CMK (cell line): Measurements from ENCODE around the gene RC3H2.
A peak's percentile ranks its signal among the peaks of the same experiment; 100 is the strongest.
"Not testable (repeated sequence)": the region's sequence is repeated elsewhere in the genome, so short reads cannot be mapped to it uniquely, and the experiment has no call there.

Source experiments
- DNase-seq: peaks from one replicate; pipeline ENCODE4 v3.0.0-alpha.2; 2010; ENCODE audit warnings: low read depth

The RC3H2 gene

DNA sequence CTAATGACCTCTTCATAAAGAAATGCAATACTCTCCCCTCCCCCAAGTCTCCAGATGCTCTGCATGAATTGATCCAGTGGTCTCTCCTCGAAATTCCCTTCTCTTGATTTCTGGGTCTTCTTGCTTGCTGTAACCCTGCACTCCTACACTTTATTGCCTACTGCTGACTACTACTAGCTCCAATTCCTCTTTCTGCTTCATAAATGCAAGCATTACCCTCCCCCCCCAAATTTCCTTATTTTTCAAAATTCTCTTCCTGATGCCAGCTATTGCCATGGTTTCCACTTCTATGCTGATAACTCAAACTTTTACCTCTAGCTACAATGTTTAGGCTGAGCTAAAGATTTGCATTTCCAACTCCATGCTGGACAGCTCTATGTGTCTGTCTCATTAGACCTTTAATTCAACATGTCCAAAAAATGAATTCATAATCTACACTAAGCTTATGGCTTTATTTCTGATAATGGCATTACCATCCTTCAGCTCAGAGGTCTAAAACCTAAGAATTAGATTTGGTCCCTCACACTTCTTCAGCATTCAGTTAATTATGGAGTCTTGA, 24.7 kb upstream of the RC3H2 start:
- DNase-seq: no peak

DNA sequence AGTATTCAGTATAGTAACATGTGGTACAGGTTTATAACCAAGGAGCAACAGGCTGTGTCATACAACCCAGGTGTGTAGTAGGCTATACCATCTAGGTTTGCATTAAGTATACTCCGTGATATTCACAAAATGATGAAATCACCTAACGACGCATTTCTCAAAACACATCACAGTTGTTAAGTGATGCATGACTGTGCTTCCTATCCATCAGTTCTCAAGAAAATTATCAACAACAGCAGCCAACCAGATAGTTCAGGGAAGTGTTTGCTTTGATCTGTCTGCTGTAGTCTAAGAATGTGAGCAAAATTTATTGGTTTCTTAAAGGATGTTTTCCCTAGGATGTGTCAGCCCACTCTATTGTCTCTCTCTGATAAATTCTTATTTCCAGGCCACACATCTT, 18.8 kb upstream of the RC3H2 start:
- DNase-seq: no peak

DNA sequence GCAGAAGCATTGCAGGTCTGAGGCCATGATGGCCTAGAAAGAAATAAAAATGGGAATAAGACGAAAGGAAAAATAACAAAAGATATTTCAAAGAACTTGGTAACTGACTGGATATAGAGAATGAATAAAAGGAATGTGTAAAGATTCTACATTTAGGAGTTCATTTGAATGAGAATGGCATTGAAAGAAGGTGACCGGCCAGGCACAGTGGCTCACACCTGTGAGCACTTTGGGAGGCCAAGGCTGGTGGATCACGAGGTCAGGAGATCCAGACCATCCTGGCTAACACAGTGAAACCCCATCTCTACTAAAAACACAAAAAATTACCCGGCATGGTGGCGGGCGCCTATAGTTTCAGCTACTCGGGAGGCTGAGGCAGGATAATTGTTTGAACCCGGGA, 17.6 kb upstream of the RC3H2 start:
- DNase-seq: no peak

DNA sequence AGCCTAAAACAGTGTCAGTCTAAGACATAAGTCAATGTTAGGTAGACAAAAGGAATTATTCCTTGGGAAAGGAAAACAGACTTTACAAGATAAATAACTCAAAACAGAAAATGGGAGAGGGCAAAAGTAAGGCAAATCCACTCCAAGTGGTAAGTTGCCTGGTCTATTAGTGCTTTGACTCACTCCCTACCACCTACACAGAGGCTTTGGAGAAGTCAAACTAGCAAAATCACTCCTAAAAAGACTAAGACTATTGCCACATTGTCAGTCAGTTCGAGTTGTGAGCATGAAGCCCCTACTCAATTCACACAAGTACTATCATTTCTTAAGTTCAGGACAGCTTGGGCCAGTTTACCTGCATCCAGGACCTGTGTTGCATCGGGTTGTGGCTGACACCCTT, 13.2 kb upstream of the RC3H2 start:
- DNase-seq: no peak

DNA sequence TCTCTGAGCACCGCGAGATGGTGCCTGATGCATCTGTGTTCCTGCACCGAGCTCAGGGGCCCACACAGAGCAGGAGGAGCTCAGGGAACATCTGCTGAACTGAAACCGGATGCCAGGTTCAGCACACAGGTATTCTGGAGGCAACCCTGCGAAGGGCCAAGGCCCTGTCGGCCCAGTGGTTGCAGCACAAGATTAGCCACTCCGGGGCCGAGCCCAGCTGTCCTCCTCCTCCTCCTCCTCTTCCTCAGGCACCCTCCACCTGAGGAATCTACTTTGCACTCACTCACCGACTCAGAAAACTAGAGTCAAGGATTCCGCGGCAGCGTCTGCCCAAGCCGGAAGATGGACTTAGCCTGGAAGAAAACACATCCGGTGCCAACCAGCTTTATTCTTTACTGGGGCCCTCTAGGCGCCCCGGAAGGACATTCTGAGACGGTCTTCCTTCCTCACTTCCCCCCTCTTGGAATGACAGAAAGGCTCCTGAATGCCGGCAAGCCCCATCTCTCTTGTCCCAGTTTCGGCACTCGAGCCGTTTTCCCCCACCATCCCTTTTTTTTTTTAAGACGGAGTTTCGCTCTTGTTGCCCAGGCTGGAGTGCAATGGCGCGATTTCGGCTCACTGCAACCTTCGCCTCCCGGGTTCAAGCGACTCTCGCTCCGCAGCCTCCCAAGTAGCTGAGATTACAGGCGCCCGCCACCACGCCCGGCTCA, 8.0 kb upstream of the RC3H2 start, which contains the start of gene ZBTB6:
Gene ZBTB6 (minus strand): TSS at position 360 of the 710 bp plus-strand sequence. CDS start 1,251 bp downstream, outside the sequence.
- peak; percentile 38 for DNase-seq

DNA sequence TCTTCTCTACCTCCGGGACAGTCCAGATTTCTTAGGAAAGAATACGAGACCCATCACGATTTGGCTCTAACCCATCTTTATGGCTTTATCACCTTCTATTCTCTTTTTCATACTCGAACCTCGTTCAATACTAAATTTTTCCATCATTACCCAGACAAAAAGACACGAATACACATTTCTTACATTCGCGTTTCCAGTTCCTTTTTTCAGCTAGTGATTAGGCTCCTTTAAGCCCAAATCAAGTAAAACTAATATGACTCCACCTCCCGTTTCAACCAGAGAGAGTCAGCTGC, 7.5 kb upstream of the RC3H2 start:
- DNase-seq: no peak

DNA sequence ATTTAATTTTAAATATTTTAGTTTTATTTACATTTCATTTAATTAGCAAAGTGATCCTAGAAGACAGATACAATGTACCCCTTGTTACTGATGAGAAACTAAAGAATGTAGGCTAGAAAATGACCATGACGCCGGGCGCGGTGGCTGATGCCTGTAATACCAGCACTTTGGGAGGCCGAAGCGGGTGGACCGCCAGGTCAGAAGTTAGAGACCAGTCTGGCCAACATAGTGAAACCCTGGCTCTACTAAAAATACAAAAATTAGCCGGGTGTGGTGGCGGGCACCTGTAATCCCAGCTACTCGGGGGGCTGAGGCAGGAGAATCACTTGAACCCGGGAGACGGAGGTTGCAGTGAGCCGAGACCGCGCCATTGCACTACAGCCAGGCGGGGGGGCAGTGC, 963 bp upstream of the RC3H2 start:
- DNase-seq: not testable (repeated sequence)

DNA sequence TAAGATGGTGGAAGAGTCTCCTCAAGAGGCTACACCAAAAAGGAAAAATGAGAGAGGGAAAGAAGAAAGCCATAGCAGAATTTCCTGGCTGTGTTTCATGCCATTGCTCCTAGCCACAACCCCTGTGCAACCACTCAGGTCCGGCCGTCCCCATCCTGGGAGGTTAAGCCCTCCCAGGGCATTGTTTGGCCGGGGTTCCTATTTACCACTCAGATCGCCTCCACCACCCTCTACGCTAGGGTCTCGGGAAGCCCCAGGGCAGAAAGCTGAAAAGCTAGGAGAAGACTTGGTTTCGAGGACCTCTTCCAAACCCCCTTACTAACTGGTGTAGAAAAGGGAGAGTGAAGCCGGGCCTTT, 715 bp downstream of the RC3H2 start:
- no peak for DNase-seq

DNA sequence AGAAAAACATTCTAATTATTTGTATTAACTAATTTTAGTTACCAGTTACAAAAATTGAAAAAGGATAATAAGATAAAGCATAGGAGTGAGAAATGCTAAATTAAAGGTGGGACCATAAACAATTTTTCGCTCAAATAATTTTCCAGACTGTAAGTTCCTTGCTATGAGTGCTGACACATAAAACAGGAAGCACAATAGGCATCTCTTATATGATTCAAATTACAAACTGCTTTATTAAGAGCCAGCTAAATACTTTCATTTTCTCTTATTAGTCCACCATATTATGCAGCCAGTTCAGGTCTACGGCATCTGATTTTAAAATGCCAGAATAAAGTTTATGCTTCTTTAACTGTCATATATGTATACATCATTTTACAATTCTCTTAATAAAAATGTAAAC, 4.4 kb downstream of the RC3H2 start:
- DNase-seq: no peak

DNA sequence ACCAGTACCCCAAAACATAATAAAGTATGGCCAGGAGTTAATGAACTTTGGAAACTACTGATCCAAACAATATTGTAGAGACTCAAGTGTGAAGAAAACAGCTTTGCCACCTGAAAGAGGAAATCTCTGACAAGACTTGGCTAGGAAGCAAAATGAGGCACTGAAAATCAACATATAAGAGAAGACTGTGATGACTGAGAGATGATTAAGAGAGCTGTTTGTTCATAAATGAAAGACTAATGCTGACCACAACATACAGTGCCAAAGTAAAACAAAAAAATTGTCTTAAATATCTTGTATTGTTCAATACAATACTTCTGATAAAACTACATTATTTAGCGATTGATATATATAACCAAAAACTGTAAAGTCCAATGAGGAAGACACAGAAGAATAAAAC, 7.2 kb downstream of the RC3H2 start:
- DNase-seq: no peak

DNA sequence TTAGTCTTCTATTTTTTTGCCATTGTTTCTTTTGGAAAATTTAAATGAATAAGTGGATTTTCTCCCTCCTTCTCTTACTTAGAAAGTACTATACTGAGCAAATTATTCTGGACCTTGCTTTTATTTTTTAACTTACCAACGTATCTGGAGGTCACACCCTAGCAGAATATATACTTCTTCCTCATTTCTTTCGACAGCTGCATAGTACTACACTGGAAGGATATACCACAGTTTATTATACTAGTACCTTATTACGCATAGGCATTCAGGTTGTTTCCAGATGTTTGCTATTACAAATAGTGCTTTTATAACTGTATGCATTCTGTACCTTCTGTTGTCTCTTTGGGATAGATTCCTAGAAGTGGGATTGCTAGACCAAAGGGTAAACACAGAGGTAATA, 16.7 kb downstream of the RC3H2 start:
- DNase-seq: no peak

DNA sequence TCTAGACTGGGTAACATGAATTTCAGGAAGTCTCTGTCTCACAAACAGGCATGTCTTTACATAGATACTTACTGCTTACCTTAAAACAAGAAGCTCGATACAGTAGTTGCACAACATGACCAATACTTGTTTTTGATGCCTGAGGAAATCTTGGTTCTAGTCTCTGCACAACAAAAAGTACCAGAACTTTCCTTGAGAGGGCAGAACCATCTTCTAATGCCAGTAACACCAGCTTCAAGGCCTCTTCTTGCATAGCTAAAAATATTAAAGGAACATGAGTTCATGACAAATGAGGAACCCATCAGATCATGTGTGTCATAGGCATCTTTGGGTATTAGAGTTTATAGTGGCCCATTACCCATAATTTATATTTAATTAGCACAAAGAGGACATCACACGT, 22.0 kb downstream of the RC3H2 start:
- no peak for DNase-seq

DNA sequence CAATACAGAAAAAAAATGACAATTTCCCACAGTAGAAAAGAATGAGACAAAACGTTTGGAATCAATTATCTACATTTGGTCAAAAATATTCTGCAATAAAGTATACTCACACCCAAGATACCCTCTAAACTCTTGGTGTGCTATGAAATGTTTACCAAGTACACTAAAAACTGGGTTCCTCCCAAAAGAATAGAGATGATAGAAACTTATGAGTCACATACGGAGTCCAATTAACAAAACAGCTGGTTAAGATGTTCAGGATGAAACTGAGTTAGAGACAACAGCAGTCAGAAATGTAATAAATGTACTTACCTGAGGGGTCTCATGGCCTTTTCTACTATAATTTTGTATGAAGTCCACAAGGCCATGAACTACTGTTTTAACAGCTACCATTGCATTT, 25.7 kb downstream of the RC3H2 start:
- no peak for DNase-seq

DNA sequence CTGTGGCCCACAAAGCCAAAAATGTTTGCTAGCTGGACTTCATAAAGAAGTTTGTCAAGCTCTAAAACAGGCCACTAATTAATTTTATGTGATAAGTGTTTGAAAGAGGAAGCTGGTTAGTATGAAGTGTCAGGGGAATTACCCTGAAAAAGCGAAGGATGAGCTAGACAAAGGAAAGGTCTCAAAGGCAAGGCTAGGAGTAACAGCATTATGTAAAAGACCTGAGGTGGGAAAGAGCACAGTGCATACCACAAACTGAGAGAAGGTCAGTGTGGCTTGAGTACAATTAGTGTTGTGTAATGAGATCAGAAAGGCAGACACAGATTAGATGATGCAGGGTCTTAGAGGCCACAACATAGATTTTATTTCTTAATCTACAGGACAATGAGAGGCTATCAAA, 29.6 kb downstream of the RC3H2 start:
- no peak for DNase-seq

DNA sequence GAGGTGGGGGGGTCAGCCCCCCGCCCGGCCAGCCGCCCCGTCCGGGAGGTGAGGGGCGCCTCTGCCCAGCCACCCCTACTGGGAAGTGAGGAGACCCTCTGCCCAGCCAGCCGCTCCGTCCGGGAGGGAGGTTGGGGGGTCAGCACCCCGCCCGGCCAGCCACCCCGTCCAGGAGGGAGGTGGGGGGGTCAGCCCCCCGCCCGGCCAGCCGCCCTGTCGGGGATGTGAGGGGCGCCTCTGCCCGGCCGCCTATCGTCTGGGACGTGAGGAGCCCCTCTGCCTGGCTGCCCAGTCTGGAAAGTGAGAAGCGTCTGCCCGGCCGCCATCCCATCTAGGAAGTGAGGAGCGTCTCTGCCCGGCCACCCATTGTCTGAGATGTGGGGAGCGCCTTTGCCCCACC, 37.9 kb downstream of the RC3H2 start:
- not testable (repeated sequence) for DNase-seq

DNA sequence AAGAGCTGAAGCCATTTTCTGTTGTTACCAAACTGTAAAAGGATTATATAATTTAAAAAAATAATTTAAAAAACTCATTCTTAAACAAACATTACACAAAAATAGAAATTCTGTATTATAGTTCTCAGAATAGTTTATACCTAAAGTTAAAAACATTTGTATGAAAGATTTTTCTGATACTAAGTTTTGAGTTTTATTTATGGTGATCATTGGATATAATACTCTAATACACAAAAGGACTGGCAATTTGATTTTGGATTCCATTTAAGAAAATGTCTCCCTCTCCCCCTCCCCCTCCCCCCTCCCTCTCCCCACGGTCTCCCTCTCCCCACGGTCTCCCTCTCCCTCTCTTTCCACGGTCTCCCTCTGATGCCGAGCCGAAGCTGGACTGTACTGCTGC, 39.1 kb downstream of the RC3H2 start:
- DNase-seq: no peak

DNA sequence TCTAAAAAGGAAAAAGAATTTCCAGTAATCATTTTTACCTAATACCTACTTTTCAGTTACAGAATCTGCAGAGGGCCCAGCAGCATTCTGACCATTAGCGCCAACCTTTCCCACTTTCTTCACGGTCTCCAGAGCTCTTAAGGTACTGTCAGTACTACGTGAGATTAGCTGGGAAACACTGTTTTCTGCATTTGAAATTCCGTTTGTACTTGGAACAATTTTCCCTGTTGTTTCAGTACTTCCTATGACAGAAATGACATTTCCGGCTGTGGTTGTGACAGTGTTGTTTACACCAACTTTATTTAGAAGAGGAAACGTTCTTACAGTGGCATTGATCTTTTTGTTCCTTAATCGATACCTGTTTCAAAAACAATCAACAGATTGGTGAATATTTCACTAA, 39.9 kb downstream of the RC3H2 start:
- DNase-seq: no peak

DNA sequence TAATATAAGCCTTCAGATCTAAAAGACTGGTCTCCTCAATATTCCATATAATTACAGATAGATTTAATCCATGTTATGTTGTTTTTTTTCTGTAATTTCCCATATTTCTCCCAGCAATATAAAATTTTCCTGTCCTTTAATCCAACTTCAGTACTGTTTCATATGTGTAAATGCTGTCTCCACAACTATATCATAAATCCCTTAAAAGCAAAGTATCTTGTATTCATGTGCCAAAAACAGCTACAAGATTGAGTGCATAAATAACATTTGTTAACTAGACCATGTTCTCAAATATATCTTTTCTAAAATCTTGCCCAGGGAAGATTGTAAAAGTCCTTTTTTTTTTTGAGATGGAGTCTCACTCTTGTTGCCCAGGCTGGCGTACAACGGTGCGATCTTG, 41.8 kb downstream of the RC3H2 start:
- DNase-seq: no peak

DNA sequence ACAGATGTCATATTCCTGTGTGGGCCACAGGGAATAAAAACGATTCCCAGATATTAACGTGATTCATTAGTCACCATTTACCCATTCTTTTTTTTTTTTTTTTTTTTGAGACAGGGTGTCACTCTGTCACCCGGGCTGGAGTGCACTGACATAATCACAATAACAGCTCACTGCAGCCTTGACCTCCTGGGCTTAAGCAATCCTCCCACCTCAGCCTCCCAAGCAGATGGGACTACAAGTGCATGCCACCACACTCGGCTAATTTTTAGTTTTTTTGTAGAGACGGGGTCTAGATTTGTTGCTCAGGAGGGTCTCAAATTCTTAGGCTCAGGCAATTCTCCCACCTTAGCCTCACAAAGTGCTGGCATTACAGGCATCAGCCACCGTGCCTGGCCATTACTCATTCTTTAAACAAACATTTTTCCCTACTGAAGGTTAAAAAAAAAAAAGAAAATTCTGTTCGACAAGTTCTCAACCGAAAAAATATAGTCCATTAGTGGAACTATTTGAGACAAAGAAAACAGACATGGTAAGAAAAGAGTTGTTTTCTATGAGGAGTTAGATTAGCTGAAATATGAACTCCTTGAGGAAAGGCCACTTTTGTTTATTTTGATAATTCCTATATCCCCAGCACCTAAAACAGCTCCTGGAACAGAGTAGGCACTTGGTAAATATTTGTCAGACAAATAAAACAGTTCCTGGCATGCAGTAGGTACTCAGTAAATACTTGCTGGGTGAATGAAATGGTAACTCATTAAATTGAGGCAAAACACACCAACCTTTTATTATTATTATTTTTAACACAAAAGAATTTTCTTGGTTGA, 44.6 kb downstream of the RC3H2 start:
- DNase-seq: no peak

DNA sequence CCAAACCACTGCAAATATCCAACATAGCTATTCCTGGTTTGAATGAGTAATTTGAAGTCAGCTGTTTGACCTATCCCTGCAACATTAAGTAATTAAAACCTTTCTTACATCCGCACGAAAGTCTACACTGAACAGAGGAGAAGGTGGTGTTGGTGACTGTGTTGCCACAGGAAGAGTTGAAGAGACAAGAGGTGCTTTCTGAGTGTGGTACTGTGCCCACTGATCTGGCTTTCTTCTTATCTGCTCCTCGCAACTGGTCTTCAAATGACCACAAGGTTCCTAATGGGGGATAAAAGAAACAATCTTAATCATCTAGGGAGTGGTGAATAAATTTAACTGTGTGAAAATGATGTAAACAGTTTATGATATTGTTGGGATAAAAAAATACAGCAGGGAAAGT, 47.3 kb downstream of the RC3H2 start:
- DNase-seq: peak; percentile 85

DNA sequence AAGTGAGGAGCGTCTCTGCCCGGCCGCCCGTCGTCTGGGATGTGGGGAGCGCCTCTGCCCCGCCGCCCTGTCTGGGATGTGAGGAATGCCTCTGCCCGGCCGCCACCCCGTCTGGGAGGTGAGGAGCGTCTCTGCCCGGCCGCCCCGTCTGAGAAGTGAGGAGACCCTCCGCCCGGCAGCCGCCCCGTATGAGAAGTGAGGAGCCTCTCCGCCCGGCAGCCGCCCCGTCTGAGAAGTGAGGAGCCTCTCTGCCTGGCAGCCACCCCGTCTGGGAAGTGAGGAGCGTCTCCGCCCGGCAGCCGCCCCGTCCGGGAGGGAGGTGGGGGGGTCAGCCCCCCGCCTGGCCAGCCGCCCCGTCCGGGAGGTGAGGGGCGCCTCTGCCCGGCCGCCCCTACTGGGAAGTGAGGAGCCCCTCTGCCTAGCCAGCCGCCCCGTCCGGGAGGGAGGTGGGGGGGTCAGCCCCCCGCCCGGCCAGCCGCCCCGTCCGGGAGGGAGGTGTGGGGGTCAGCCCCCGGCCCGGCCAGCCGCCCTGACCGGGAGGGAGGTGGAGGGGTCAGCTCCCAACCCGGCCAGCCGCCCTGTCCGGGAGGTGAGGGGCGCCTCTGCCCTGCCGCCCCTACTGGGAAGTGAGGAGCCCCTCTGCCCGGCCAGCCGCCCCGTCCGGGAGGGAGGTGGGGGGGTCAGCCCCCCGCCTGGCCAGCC, 52.9 kb downstream of the RC3H2 start:
- not testable (repeated sequence) for DNase-seq

DNA sequence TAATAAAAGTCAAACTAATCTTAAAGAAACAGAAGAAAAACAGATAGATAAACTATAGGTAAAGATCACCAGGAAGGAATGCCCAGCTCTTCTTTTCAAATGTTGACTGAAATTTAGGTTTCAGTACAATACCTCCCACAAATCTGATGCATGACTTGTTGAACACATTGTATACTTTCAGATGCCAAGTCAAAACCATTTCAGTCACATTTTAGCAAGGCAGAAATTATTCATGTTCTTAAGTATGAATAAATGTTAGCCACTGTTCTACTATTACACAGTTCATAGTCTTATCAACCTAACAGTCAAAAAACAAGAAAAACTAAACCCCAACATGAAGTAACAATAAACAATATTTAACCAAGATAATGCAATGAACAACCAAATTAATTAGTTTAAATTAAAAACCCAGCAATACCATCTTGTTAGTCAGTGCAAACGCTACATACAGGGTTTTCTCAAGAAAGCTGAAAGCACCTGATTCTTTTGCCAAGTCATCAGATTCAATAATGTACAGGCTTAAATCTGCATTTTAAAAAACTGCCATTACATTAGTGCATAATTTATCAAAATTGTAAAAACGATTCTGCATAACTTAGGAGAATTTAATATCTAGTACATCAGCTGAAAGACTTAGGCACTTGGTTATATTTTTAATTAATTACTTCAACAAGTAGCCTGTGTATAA, 56.8 kb downstream of the RC3H2 start:
- no peak for DNase-seq
